ENCODE results near the gene TPRG1.

TPRG1 gene

GRCh38 chr3:189166321-189166720 lies 5.5 kb upstream of the TPRG1 start:
- no peak for DNase-seq (ENCODE audit: low read depth)

DNA sequence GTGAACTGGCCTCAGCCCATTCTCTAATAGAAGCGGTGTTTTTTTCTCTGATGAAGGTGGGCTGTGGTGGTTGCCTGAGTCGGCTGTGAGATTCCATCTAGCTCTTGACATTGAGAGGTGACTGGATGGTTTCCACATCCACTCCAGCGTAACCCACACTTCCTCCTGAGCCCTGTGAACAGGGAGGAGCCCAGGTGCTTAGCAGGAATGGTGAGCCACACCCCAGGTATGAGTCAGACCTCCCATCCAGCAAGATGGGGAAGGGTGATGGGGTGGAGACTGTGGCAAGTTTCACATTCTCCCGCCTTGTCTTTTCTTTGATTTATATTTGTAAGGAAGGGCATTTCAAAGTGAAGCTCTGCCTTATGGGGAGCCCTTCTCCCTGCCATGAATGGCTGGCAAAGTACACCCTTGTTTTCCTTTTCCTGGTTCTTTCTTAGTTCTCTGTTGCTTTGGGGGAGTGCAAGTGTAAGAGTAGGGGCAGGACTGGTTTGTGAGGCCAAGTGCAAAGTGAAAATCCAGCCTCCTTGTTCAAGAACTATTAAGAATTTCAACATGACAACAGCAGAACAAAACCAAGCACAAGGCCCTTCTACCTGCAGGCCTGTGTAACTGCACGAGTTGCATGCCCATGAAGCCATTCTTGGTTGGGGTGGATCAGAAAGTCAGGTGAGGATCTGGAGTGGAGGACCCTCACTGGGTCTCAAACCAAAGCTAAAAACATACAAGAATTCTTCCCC lies 4.6 kb upstream of the TPRG1 start:
- no peak for DNase-seq (ENCODE audit: low read depth)

- DNase-seq (ENCODE audit: low read depth): no peak
Observed at GRCh38 chr3:189168711-189169110, 3.1 kb upstream of the TPRG1 start.

DNA sequence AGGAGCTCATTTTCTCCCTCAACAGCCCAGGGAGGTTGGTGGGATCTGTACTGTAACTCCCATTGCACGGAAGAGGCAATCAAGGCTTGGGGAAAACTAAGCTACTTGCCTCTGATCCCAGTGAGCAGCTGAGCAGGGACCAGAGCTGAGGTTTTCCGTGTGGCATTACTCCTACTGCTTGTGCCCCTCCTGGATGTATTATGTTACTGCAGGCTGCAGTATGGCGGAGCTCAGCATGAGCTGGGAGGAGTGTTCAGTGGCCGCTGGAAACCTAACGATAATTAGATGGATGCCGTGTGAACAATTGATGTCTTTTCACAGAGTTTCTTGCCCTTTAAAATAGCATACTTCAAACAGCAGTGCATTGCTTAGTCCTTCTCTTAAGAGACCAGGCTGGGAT lies 2.0 kb upstream of the TPRG1 start:
- DNase-seq (ENCODE audit: low read depth): no peak

DNA sequence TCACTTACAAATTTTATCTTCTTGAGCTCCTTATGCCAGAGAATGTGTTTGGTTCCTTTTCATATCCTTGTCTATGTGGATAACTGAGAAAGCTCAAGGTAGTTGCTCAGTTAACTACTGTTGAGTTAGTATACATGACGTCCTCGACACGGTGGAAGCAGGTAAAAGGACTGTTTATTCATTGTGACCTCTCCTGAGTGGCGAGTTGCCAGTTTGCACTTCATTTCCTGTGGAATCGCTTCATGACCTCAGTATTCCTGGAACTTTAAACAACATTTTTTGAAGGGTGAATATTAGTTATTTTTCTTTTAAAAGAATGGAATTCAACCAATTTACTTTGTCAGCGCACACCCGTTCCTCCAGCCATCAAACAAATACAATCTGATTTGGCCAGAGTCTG lies 1.2 kb upstream of the TPRG1 start:
- no peak for DNase-seq (ENCODE audit: low read depth)

GRCh38 chr3:189172668-189173419 lies 1.1 kb downstream of the TPRG1 start:
- DNase-seq (ENCODE audit: low read depth): no peak

GRCh38 chr3:189184566-189184965 lies 12.8 kb downstream of the TPRG1 start:
- DNase-seq (ENCODE audit: low read depth): no peak

DNA sequence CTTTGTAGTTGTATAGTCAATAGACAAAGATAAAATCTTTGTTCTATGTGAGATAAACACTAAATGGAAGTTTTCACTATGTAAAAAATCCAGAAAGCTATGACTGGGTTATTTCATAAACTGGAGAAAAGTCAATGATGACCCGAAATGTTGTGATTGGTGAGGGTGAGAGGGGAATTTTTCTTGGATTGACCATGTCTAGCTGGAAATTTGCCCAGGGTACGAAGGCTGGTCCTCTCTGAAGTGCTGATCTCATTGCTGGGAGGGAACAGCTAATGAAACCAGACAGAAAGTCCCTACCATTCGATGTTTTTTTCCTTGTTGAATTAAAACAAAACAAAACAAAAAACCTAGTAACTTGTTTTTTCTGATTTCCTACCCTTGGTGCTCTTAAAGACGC lies 14.3 kb downstream of the TPRG1 start:
- no peak for DNase-seq (ENCODE audit: low read depth)

- no peak for DNase-seq (ENCODE audit: low read depth)
Observed at GRCh38 chr3:189188466-189188865, 16.7 kb downstream of the TPRG1 start.

DNA sequence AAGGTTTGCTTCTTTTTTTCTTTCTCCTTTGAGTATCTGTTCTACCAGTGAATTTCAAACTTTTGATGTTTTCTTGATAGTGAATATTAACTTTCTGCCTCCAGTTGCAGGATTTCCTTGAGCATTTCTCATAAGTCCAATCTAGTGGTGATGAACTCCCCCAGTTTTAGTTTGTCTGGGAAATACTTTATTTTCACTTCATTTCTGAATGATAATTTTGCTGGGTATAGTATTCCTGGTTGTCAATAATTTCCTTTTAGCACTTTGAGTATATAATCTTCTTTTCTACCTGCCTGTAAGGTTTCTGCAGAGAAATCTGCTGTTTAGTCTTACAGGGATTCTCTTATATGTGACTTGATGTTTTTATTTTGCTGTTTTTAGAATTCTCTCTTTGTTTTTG lies 21.0 kb downstream of the TPRG1 start:
- DNase-seq (ENCODE audit: low read depth): no peak

GRCh38 chr3:189195302-189195701 lies 23.5 kb downstream of the TPRG1 start:
- DNase-seq (ENCODE audit: low read depth): no peak

DNA sequence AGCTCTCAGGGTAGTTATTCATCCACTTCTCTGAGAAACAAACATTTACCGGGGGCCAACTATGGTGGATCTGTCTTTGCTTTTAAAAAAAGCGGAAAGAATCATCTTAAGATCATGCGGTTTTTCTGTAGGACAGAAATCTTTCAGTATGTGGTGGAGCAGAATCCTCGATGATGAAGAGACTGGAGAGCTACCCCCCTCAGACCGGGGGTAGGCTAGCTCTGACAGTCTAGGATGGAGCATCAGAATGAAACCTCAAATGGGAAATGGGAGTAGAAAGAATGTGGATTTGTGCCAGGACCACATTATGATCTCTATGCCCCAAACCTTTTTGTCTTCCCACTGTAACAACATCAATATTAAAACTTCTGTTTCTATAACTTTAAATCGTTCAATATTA lies 30.3 kb downstream of the TPRG1 start:
- DNase-seq (ENCODE audit: low read depth): no peak

GRCh38 chr3:189202583-189202982 lies 30.8 kb downstream of the TPRG1 start:
- DNase-seq (ENCODE audit: low read depth): no peak

- DNase-seq (ENCODE audit: low read depth): no peak
Observed at GRCh38 chr3:189204167-189204866, 32.5 kb downstream of the TPRG1 start.

DNA sequence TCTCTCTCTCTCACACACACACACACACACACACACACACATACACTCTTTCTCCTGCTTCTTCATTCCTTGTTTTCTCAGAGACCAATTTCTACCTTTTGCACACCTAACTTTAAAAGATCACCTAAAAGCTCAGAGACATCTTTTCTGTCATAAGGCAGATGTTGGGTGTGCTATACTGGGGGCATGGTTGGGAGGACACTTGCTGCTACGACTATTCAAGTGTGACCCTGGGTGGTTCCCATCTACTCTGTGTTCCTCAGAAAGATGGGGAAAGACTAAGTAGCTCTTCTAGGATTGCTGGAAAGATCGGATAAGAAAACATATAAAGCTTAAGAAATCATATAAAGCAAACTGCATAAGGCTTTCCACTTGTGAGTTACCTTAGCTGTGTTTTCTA lies 33.2 kb downstream of the TPRG1 start:
- no peak for DNase-seq (ENCODE audit: low read depth)

- no peak for DNase-seq (ENCODE audit: low read depth)
Observed at GRCh38 chr3:189210251-189210770, 38.5 kb downstream of the TPRG1 start.

DNA sequence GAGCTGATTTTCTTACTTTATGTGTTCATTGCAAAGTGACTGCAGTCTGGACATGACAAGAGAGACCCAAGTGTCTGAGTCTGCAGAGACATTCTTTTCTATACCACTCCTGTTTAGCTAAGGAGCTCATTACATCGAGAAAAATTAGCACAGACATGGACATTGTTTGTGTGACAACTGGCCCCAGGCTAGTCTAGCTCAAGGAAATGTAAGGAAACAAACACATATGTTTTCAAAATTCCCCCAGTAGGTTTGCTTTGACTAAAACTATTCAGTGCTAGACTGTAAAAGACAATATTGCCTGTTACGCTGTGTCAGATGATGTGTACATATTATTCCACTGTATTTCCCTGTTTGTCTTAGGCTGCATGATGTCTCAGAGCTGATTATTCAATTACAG lies 40.9 kb downstream of the TPRG1 start:
- no peak for DNase-seq (ENCODE audit: low read depth)

GRCh38 chr3:189214651-189215050 lies 42.9 kb downstream of the TPRG1 start:
- DNase-seq (ENCODE audit: low read depth): no peak

- no peak for DNase-seq (ENCODE audit: low read depth)
Observed at GRCh38 chr3:189222927-189223636, 51.3 kb downstream of the TPRG1 start.

DNA sequence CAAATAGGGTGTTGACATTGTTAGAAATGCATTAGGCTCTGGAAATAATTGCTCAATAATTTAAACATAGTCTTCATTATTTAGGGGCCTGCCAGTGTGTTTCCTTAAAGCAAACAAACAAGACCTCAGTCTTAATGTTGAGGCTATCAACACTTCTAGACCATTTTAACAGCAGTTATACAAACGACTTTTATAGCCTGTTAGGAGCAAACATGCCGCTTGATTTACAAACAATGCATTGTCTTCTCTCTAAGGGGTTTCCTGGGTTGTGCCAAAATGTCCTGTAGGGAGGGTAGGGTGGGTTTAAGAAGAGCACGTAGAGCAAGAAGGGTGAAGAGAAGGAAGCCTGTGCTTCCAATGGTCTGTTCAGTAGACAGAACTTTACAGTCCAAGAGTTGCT lies 53.7 kb downstream of the TPRG1 start:
- DNase-seq (ENCODE audit: low read depth): no peak

DNA sequence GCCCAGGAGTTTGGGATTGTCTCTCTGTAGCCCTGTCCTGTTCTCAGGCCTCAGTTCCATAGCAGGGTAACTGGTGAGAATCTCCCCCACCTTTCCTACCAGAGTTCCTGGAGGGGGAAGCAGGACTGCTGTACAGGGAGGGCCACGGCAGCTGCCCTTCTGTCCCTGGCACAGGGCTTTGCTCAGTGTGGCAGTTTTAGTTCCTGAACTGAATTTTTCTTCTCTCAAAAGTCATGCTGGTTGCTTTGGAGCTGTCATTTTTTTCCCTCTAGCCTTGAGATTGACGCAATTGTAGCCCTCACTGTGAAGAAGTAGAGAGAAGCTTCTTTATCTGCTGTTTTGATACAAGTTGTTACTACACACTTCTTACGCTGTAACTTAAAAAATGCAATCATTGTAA lies 55.5 kb downstream of the TPRG1 start:
- no peak for DNase-seq (ENCODE audit: low read depth)

- DNase-seq (ENCODE audit: low read depth): no peak
Observed at GRCh38 chr3:189229196-189229828, 57.5 kb downstream of the TPRG1 start.
